Kidney (tissue), 14 donors: ENCODE measurements around the gene ITLN1. TPM values are rescaled to one million over a fixed set of nuclear protein-coding genes. Genes with fewer than 3 reads are reported as not detected.
"Not testable (repeated sequence)": the region's sequence is repeated elsewhere in the genome, so short reads cannot be mapped to it uniquely, and the experiment has no call there.

Experiments used
- DNase-seq, 5 donors: peaks; one replicate each; pipeline ENCODE4 v3.0.0-alpha.2; 2013 to 2020
- FAIRE-seq: peaks from 2 replicates; lab custom pipeline; 2012; peaks lifted over from hg19 to GRCh38; lab: Jason Lieb, UNC
- H3K27ac ChIP-seq, 2 donors: one replicate each; pipeline ENCODE4 v1.7.0; 2013; ENCODE audit warnings: low read depth in 2 of 2, low read length in 2 of 2, inconsistent platforms in 1 of 2
- H3K27me3 ChIP-seq: one replicate; pipeline ENCODE4 v1.7.1; 2013; ENCODE audit warnings: low read length, inconsistent platforms; ENCODE audit not compliant: control insufficient read depth, insufficient read depth
- H3K36me3 ChIP-seq, 3 donors: one replicate each; pipeline versions ENCODE4 v1.7.0 to v1.7.1; 2013; ENCODE audit warnings: low read length in 3 of 3, control low read depth in 1 of 3, inconsistent platforms in 1 of 3; ENCODE audit not compliant: insufficient read depth in 3 of 3, control insufficient read depth in 2 of 3
- H3K4me1 ChIP-seq, 3 donors: one replicate each; pipeline versions ENCODE4 v1.7.0 to v1.7.1; 2013; ENCODE audit warnings: low read length in 3 of 3, inconsistent platforms in 1 of 3, low read depth in 1 of 3; ENCODE audit not compliant: control insufficient read depth in 2 of 3, insufficient read depth in 2 of 3
- H3K4me3 ChIP-seq, 3 donors: one replicate each; pipeline versions ENCODE4 v1.7.0 to v1.8.1; 2013; ENCODE audit warnings: low read length in 3 of 3, control low read depth in 1 of 3, inconsistent platforms in 1 of 3
- H3K9ac ChIP-seq, 3 donors: one replicate each; pipeline versions ENCODE4 v1.7.0 to v1.7.1; 2013; ENCODE audit warnings: low read length in 3 of 3, control low read depth in 1 of 3, inconsistent platforms in 1 of 3
- H3K9me3 ChIP-seq, 3 donors: one replicate each; pipeline versions ENCODE4 v1.7.0 to v1.7.1; 2013; ENCODE audit warnings: low read length in 3 of 3, control low read depth in 1 of 3, inconsistent platforms in 1 of 3; ENCODE audit not compliant: control insufficient read depth in 2 of 3, insufficient read depth in 1 of 3
- CTCF ChIP-seq: IDR thresholded peaks from 3 replicates; pipeline ENCODE4 v1.5.1; 2012; ENCODE audit warnings: mild to moderate bottlenecking, moderate library complexity, borderline replicate concordance; ENCODE audit not compliant: insufficient read depth; ENCODE audit errors: extremely low read depth
- intact Hi-C: fragments of 100-400 bp; cut with DNase I; formaldehyde crosslinking; loops from one replicate; pipeline ENCODE4 v1.11.1; 2022
- polyA plus RNA-seq: library from polyadenylated mRNA; stranded (reverse); fragments of 350-450 nt; fragmentation: Illumina TruSeq; extraction: RNeasy Lipid Tissue Mini Kit (QIAGEN cat#74804); gene quantifications from one replicate; pipeline ENCODE4 v1.2.3, GENCODE V29; 2014; ENCODE audit warnings: low read depth, low replicate concordance; ENCODE audit not compliant: insufficient read depth
- total RNA-seq: library from RNA; stranded (reverse); fragmentation: NEBNext Ultra II Directional; extraction: Animal tissue kit (Norgen Biotek cat#: 25700); gene quantifications from one replicate; pipeline ENCODE4 v1.2.1, GENCODE V29; 2021
- donor health status: control.
- donor health status: control.
- donor health status: control.
- donor health status: control.
- donor health status: control.
- donor health status: DM: yes; HTN: yes; CAD: no.
- donor health status: Normal renal cell carcinoma (clear cell type).

Gene ITLN1
- total and polyA plus RNA-seq, 2 donors from 2014 or later: 15.4 TPM; not detected in 1

- Histone ChIP-seq H3K9ac (no peak overlapping the region), H3K4me1 (no peaks in the 10 kb centered on the region), H3K36me3 (no peaks in the 10 kb centered on the region), H3K27ac (no peak overlapping the region), H3K27me3 (no peaks in the 10 kb centered on the region), H3K9me3 (peaks cover 0 to 3% (median 0%) of the 10 kb centered on the region in 3 donors), H3K4me3 (no peak overlapping the region)
- intact Hi-C loops: no loop called here
- FAIRE-seq (no peak), DNase-seq (no peak)
- no peak for TF ChIP-seq CTCF
These were observed 40.0 kb upstream of the ITLN1 start for GRCh38 chr1:160924791-160925651.

- FAIRE-seq (no peak), DNase-seq (no peak)
- Histone ChIP-seq H3K4me1 (no peaks in the 10 kb centered on the region), H3K9me3 (no peaks in the 10 kb centered on the region), H3K27ac (no peak overlapping the region), H3K36me3 (no peaks in the 10 kb centered on the region), H3K9ac (no peak overlapping the region), H3K27me3 (no peaks in the 10 kb centered on the region), H3K4me3 (no peak overlapping the region)
- intact Hi-C loops: no loop called here
- no peak for TF ChIP-seq CTCF
These were observed 31.7 kb upstream of the ITLN1 start for GRCh38 chr1:160916666-160917065.

- H3K27ac ChIP-seq: not testable (repeated sequence)
These were observed 28.2 kb upstream of the ITLN1 start for GRCh38 chr1:160913229-160913628.

GRCh38 chr1:160911925-160912324, 26.9 kb upstream of the ITLN1 start:
- H3K4me3 ChIP-seq: no peak overlapping the region
- no peaks in the 10 kb centered on the region for H3K36me3 ChIP-seq
- intact Hi-C loops: no loop called here
- DNase-seq (no peak), FAIRE-seq (no peak)
- no peak overlapping the region for H3K27ac ChIP-seq
- TF ChIP-seq CTCF: no peak
- H3K9me3 ChIP-seq: no peaks in the 10 kb centered on the region
- H3K27me3 ChIP-seq: no peaks in the 10 kb centered on the region
- no peaks in the 10 kb centered on the region for H3K4me1 ChIP-seq
- H3K9ac ChIP-seq: no peak overlapping the region

More at GRCh38 chr1:160913229-160913628, 28.2 kb upstream of the ITLN1 start:
- H3K9ac ChIP-seq, intact Hi-C loops, H3K4me3 ChIP-seq, DNase-seq, H3K9me3 ChIP-seq, FAIRE-seq, H3K4me1 ChIP-seq, H3K36me3 ChIP-seq, H3K27me3 ChIP-seq: not testable (repeated sequence)
